Activated CD4-positive, alpha-beta T cell treated with anti-CD3 and anti-CD28 coated beads, Interleukin-2, amount 50 U/mL, for 48 hours (primary cell): ENCODE measurements around the gene FBXO38.

Experiments
- DNase-seq, 2 experiments: peaks; one replicate each; pipeline ENCODE4 v3.0.0-alpha.2; 2020

The FBXO38 gene

GRCh38 chr5:148387325-148387724 lies 3.6 kb downstream of the FBXO38 start:
- no peak for DNase-seq

DNA sequence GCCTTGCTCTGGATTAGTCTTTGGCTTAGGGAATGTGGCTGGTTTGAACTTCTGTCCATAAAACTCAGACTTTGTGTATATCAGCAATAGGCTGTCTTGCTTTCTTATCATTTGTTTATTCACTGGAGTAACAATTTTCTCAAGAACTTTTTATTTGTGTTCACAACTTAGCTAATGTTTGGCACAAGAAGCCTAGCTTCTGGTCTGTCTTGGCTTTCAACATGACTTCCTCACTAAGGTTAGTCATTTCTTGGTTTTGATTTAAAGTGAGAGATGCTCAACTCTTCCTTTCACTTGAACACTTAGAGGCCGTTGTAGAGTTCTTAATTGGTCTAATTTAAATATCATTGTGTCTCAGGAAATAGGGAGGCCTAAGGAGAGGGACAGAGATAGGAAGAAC lies 4.9 kb downstream of the FBXO38 start:
- no peak for DNase-seq

DNA sequence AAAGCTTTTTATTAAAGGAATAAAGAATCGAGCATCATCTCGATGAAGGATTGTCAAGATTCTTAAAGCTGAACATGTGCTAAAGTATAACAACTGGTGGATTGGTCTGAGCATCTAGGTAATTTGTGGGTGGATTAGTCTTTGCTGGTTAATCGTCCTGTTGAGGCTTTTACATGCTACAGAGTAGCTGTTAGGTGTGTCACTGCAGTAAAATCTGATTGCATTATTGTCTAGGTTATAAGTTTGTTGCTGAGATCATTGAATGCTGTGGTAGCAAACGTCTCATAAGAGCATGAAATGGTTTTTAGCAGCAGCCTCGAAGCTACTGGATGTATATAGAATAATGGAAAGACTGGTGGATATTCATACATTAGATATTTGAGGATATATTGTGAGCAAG lies 7.2 kb downstream of the FBXO38 start:
- DNase-seq: no peak

- DNase-seq: no peak
These were observed 7.7 kb downstream of the FBXO38 start for GRCh38 chr5:148391422-148391821.

GRCh38 chr5:148393390-148393741 lies 9.6 kb downstream of the FBXO38 start:
- no peak for DNase-seq

GRCh38 chr5:148394587-148395019 lies 10.8 kb downstream of the FBXO38 start:
- DNase-seq: no peak

GRCh38 chr5:148395031-148395430 lies 11.3 kb downstream of the FBXO38 start:
- no peak for DNase-seq

DNA sequence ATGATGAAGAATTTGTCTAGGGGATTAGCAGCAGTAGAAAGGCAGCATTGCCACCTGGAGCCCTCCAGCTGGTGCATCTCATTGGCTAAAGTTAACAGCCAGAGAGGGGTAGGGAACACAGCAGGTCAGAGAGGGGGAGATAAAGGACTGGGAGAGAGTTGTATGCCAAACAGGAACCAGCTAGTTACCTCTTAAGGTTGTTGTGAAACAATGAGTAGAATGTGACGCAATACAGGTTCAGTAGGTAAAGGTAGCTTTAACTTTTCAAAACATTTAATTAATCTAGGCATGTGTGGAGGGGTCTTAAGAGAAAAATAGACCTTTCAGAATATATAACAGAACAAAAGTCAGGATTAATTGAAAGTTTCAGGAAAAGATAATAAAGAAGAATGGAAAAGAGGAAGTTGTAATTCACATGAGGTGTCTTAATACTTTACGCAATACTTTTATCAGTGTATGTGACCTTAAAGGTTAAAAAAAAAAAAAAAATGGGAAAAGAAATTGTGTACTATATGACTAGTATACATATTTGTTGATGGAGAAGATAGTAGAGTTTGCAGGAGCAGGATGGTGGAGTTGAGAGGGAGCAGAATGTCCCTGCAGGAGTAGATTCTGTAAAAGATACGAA lies 14.3 kb downstream of the FBXO38 start:
- no peak for DNase-seq

DNA sequence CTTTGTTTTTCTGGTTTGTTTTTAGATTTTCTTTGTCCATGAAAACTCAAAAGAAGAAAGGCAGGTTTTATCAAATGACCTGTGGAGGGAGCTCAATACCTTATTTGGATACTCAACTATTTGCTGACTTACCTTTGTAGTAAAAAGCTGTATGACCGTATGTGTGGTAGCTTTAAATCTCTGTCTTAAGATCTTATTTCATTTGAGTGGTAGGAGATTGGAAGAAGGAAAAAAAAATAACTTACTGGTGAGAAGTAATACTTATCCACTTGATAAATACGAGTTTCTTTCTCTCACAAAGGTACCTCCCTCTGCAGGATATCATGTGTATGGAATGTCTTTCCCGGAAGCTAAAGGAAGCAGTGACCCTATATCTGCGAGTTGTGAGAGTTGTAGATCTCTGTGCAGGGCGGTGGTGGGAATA lies 15.0 kb downstream of the FBXO38 start:
- no peak for DNase-seq

DNA sequence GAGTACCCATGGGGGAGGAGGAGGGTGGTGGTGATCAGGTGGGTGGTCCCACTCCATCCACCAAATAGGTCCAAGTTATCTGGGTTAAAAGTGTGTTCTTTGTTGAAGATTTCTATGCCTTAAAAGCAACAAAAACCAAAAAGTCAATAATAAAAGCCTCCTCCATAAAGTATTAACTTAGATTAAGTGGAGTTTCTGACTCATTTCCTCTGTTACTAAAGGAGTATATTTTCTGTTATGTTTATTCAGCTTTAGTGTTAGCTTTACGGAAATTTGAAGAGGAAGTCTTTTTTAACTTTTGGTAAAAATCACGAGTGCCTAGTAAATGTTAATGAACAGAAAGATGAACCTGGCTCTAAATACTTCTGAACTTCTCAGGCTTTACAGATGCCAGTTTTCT lies 17.8 kb downstream of the FBXO38 start:
- DNase-seq: no peak

- no peak for DNase-seq
These were observed 19.6 kb downstream of the FBXO38 start for GRCh38 chr5:148403344-148403743.

- DNase-seq: no peak
These were observed 22.6 kb downstream of the FBXO38 start for GRCh38 chr5:148406406-148406805.

GRCh38 chr5:148408092-148408491 lies 24.3 kb downstream of the FBXO38 start:
- DNase-seq: no peak

GRCh38 chr5:148412124-148412523 lies 28.4 kb downstream of the FBXO38 start:
- no peak for DNase-seq

GRCh38 chr5:148414833-148415232 lies 31.1 kb downstream of the FBXO38 start:
- DNase-seq: no peak

GRCh38 chr5:148416416-148416815 lies 32.7 kb downstream of the FBXO38 start:
- DNase-seq: no peak

DNA sequence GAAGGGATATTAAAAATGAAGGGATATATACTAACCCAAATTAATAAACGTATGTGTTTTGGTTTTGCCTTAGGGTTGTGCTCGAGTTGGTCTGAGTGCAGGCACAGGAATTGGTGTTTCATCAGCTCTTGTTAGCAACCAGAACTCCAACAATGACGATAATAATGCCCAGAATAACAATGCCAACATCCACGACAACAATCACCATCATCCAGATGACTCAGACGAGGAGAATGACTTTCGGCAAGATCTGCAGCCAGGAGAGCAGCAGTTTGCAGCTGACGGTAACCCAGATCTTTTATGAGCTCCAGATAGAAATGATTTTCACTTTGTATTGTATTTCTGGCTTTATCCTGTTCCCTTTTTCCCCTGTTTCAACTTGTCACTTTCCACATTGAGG lies 33.2 kb downstream of the FBXO38 start:
- DNase-seq: no peak

DNA sequence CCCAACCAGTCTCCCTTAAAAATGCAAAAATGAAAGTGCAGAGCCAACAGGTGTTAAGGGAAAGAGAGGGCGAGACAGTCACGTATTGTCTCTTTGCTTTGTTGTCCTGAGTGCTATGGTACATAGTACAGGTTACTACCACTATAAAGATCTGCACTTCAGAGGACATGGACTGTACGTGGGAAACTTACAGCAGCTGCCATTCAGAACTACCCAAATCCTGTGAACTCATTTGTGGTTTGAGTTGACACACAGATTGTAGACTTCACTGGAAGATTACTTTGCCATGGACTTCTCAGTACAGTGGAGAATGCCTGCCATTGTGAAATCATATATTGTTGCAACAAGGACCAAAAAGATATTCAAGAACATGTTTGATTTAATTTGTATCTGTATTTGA lies 34.8 kb downstream of the FBXO38 start:
- DNase-seq: no peak

GRCh38 chr5:148421661-148422060 lies 37.9 kb downstream of the FBXO38 start:
- DNase-seq: no peak

DNA sequence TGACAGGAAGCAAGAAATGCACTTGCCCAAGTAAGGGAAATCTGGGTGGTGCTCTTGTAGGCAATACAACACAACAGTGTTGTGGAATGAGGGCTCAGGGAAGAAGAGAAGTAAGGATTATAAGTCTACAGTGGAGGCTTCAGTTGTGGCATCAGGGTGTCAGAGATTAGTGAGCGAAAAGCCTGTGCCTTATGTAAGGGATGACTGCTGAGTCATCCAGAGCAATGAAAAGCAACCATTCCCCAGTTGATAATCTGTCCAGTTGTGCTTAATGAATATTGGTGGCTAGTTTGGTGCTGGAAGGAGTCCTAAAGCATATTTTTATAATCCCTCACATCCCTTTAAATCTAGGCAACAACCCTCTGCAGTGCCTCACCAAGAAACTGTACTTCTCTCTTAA lies 42.0 kb downstream of the FBXO38 start:
- no peak for DNase-seq

DNA sequence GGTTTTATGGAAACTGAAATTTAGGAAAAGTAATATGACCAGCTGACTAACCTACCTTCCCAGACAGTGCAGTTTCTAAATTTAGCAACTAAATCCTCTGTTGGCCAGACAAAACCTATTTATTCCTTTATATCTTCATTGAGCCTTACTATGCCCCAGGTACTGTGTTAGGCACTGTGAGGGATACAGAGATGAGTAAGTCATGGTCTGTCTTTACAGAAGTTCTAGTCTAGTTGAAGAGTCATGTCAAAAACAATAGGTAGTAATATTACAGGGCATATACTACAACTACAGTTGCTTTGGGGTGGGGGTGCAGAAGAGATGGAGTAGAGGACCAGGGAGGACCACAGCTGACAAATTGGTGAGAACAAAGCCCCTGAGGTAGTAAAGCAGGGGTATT lies 42.8 kb downstream of the FBXO38 start:
- no peak for DNase-seq

DNA sequence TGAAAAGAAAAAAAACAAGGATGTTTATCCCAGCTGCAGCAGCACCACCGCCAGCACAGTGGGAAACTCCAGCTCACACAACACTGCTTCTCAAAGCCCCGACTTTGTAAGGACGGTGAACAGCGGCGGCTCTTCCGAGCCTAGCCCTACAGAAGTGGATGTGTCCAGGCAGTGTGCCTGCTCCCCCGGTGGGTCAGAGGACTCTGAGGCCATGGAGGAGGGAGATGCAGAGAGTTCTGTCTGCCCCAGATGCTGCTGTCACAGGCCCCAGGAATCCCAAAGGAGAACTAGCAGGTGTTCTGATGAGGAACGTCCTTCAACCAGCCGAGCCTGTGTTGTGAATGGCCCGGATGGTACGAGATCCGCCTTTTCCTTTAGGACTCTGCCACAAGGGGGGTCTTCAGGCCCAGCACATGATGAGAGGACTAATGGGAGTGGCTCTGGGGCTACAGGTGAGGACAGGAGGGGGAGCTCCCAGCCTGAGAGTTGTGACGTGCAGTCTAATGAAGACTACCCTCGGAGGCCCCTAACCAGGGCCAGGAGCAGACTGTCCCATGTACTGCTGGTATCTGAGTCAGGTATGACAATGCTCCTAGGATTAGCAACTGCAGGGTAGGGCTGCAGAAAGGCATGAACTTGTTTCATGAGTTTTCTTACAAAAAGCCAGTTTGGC lies 43.7 kb downstream of the FBXO38 start:
- DNase-seq: no peak

DNA sequence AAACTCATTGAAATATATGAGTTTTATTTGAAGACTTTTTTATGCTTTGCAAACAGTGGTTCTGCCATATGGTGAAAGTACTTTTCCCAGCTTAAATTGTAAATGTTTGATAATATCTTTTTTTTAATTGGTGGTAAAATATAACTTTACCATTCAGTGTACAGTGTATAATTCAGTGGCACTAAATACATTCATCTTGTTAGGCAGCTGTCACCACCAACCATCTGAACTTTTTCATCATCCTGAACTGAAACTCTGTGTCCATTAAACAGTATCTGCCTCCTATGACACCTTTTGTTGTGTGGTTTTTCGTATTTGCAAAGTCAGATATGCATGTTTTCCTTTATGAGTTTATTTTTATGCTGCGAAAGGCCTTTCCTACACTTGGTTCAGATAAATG lies 45.1 kb downstream of the FBXO38 start:
- DNase-seq: no peak

GRCh38 chr5:148433826-148434225 lies 50.1 kb downstream of the FBXO38 start:
- no peak for DNase-seq

DNA sequence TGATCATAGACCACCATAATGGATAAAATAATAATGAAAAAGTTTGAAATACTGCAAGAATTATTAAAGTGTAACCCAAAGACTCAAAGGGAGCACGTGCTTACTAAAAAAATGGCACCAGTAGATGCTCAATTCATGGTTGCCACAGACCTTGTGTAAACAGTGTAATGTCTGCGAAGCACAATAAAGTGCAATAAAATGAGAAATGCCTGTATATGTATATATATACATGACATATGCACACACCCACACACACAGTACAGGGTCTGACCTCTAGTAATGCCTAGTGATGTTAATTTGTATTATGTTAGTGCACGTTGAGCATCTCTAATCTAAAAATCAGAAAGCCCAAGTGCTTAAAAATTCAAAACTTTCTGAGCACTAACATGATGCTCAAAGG lies 52.3 kb downstream of the FBXO38 start:
- no peak for DNase-seq
